GM12878 (cell line): ENCODE measurements around the gene ISOC2. TPM values are rescaled to one million over a fixed set of nuclear protein-coding genes. Genes with fewer than 3 reads are reported as not detected.

ENCODE experiments used
- BMI1 ChIP-seq: fragments of 450-650 bp; IDR thresholded peaks from 2 replicates; pipeline ENCODE4 v1.6.1; 2016; ENCODE audit warnings: mild to moderate bottlenecking, moderate library complexity, borderline replicate concordance
- CEBPB ChIP-seq, 2 experiments: fragments of 150-350 bp in 1 of 2; IDR thresholded peaks; 2 replicates each; pipeline ENCODE4 v1.6.1; 2012 to 2014; ENCODE audit warnings: low read depth in 2 of 2, low read length in 2 of 2, borderline replicate concordance in 1 of 2, inconsistent platforms in 1 of 2
- CHD1 ChIP-seq: IDR thresholded peaks from 2 replicates; pipeline ENCODE4 v1.6.1; 2012; ENCODE audit warnings: low read depth, low read length, improper control_type of control experiment
- CHD2 ChIP-seq: IDR thresholded peaks from 2 replicates; pipeline ENCODE4 v1.6.1; 2011; ENCODE audit warnings: low read depth, low read length, improper control_type of control experiment, borderline replicate concordance
- ELK1 ChIP-seq: IDR thresholded peaks from 2 replicates; pipeline ENCODE4 v1.6.1; 2012; ENCODE audit warnings: low read depth, low read length, improper control_type of control experiment
- JUNB ChIP-seq: IDR thresholded peaks from 2 replicates; pipeline ENCODE4 v1.6.1; 2016; ENCODE audit warnings: antibody characterized with exemption, mild to moderate bottlenecking
- MYB ChIP-seq: fragments of 150-350 bp; IDR thresholded peaks from 2 replicates; pipeline ENCODE4 v1.6.1; 2014; ENCODE audit warnings: mild to moderate bottlenecking, low read depth, low read length, borderline replicate concordance
- NBN ChIP-seq: fragments of 450-650 bp; IDR thresholded peaks from 2 replicates; pipeline ENCODE4 v1.6.1; 2016
- NFXL1 ChIP-seq: fragments of 450-650 bp; IDR thresholded peaks from 2 replicates; pipeline ENCODE4 v1.6.1; 2017; ENCODE audit warnings: antibody characterized with exemption, mild to moderate bottlenecking, borderline replicate concordance
- NR2F1 ChIP-seq: fragments of 450-650 bp; conservative IDR thresholded peaks from 2 replicates; pipeline ENCODE4 v1.6.1; 2017; ENCODE audit warnings: mild to moderate bottlenecking
- PAX8 ChIP-seq: fragments of 450-650 bp; IDR thresholded peaks from 2 replicates; pipeline ENCODE4 v1.6.1; 2017; ENCODE audit warnings: mild to moderate bottlenecking, moderate library complexity
- POLR2AphosphoS2 ChIP-seq: IDR thresholded peaks from 2 replicates; pipeline ENCODE4 v1.6.1; 2011; ENCODE audit warnings: low read depth, mild to moderate bottlenecking, low read length, improper control_type of control experiment, moderate library complexity
- POU2F2 ChIP-seq: IDR thresholded peaks from 3 replicates; pipeline ENCODE4 v1.6.1; 2011; ENCODE audit warnings: low read depth, mild to moderate bottlenecking, low read length, borderline replicate concordance
- RCOR1 ChIP-seq: conservative IDR thresholded peaks from 2 replicates; pipeline ENCODE4 v1.6.1; 2012; ENCODE audit warnings: low read depth, low read length, improper control_type of control experiment
- REST ChIP-seq: IDR thresholded peaks from 2 replicates; pipeline ENCODE4 v1.6.1; 2012; ENCODE audit warnings: mild to moderate bottlenecking, low read depth, low read length
- SIN3A ChIP-seq: IDR thresholded peaks from 2 replicates; pipeline ENCODE4 v1.6.1; 2012; ENCODE audit warnings: low read depth, low read length, improper control_type of control experiment
- SMARCA5 ChIP-seq: fragments of 450-650 bp; IDR thresholded peaks from 2 replicates; pipeline ENCODE4 v1.6.1; 2017; ENCODE audit warnings: mild to moderate bottlenecking
- TCF3 ChIP-seq: IDR thresholded peaks from 2 replicates; pipeline ENCODE4 v1.6.1; 2012; ENCODE audit warnings: low read depth, mild to moderate bottlenecking, low read length, borderline replicate concordance; ENCODE audit not compliant: insufficient read depth
- YBX1 ChIP-seq: fragments of 450-650 bp; IDR thresholded peaks from 2 replicates; pipeline ENCODE4 v1.6.1; 2016; ENCODE audit warnings: antibody characterized with exemption
- ZNF384 ChIP-seq: IDR thresholded peaks from 2 replicates; pipeline ENCODE4 v1.6.1; 2012; ENCODE audit warnings: low read depth, mild to moderate bottlenecking, low read length, improper control_type of control experiment, borderline replicate concordance
- polyA plus RNA-seq, 11 experiments: library from polyadenylated mRNA; depleted of rRNA in 4 of 11; unstranded in 6 of 11; stranded (reverse) in 5 of 11; fragments of >200 nt; fragmentation: Nextera tagmentation in 4 of 11; fragmentation: Illumina TruSeq in 1 of 11; extraction: Ambion mirVana in 4 of 11; extraction: Trizol in 1 of 11; gene quantifications; 1 replicate in 1 of 11; 2 replicates in 10 of 11; pipeline versions ENCODE4 v1.2.1 to v1.2.3, GENCODE V29; 2011 to 2016; ENCODE audit warnings: inconsistent platforms in 2 of 11, missing spikeins in 2 of 11, low read depth in 1 of 11
- total RNA-seq, 4 experiments: library from RNA; depleted of rRNA in 3 of 4; stranded (reverse); fragments of >200 nt in 3 of 4; fragmentation: Illumina TruSeq in 1 of 4; extraction: Trizol in 1 of 4; gene quantifications; 2 replicates each; pipeline versions ENCODE4 v1.2.1 to v1.2.3, GENCODE V29; 2013 to 2021
- TF ChIP-seq, protein P1 (sequence below): fragments of 450-650 bp; IDR thresholded peaks from 2 replicates; pipeline ENCODE4 v1.6.1; 2017; ENCODE audit warnings: mild to moderate bottlenecking, low read depth, inconsistent platforms; ENCODE audit not compliant: poor library complexity, severe bottlenecking
- TF ChIP-seq, protein P2 (sequence below): IDR thresholded peaks from 2 replicates; pipeline ENCODE4 v1.6.1; 2011; ENCODE audit warnings: low read depth, mild to moderate bottlenecking, low read length, moderate library complexity, borderline replicate concordance; ENCODE audit errors: extremely low read depth

The ISOC2 gene
- total and polyA plus RNA-seq, 10 of the 15 experiments (the other 5 are each of a cell fraction or from before 2014, with no cell fraction given) = 0.72 to 238 (median 56.9) TPM

DNA sequence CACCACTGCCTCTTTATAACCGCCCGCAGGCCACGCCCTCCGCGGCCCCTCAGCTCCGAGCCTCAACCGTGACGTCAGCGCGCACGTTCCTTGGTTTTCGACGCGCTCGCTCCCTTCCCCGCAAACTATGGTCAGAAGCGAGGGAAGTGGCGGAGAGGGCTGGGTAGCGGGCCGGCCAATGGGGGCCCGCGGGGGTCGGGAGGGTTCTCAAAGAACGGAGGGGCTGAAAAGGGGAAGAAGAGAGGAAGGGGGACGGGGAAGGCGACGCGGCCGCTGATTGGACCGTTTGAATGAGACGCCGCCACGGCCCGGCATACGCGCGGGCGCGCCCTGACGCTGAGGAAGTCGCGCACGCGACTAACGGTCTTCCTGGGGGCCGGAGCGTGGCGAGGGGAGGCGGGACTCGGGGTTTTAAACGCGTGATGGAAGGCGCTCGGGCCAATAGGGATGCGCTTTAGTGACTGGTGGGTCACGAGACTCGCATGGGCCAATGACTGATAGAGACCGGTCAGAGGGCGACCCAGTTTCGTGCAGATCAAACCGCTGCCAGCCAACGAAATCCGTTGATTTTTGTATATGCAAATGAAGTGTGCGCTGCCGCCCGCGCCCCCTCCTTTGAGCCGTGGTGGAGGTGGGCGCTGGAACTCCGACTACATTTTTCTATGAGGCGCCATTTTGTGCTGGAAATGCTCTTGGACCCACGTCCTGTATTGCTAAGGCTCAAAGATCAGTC is 53.5 kb downstream of the ISOC2 start (continued):
- TF ChIP-seq, protein P1, sequence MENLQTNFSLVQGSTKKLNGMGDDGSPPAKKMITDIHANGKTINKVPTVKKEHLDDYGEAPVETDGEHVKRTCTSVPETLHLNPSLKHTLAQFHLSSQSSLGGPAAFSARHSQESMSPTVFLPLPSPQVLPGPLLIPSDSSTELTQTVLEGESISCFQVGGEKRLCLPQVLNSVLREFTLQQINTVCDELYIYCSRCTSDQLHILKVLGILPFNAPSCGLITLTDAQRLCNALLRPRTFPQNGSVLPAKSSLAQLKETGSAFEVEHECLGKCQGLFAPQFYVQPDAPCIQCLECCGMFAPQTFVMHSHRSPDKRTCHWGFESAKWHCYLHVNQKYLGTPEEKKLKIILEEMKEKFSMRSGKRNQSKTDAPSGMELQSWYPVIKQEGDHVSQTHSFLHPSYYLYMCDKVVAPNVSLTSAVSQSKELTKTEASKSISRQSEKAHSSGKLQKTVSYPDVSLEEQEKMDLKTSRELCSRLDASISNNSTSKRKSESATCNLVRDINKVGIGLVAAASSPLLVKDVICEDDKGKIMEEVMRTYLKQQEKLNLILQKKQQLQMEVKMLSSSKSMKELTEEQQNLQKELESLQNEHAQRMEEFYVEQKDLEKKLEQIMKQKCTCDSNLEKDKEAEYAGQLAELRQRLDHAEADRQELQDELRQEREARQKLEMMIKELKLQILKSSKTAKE = no peak
- TF ChIP-seq NFXL1 (no peak), NBN (peak; percentile 89; the same call in 1 of the 2 replicates), NR2F1 (no peak; the same call in none of the 2 replicates), CHD2 (peak; percentile 80; the same call in 1 of the 2 replicates), POU2F2 (peak; percentile 97; the same call in 2 of the 3 replicates), YBX1 (no peak), JUNB (no peak), PAX8 (no peak), POLR2AphosphoS2 (no peak), BMI1 (no peak), RCOR1 (no peak), ZNF384 (no peak), SMARCA5 (no peak; the same call in 1 of the 2 replicates), TCF3 (no peak), ELK1 (no peak), CEBPB (IDR thresholded peaks at IDR 0.05; ENCODE audit: borderline replicate concordance in 1 of 2, low read depth in 2 of 2, low read length in 2 of 2) (no peak), MYB (no peak), REST (no peak), CHD1 (no peak), SIN3A (no peak)
- TF ChIP-seq, protein P2, sequence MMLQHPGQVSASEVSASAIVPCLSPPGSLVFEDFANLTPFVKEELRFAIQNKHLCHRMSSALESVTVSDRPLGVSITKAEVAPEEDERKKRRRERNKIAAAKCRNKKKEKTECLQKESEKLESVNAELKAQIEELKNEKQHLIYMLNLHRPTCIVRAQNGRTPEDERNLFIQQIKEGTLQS = no peak
